Bronchial epithelial cell (primary cell): ENCODE measurements around the gene GRIA4. TPM values are rescaled to one million over a fixed set of nuclear protein-coding genes. Genes with fewer than 3 reads are reported as not detected.

Experiments
- DNase-seq: peaks from one replicate; pipeline ENCODE4 v3.0.0-alpha.2; 2010; ENCODE audit warnings: low read depth
- FAIRE-seq: peaks from 2 replicates; lab custom pipeline; 2011; peaks lifted over from hg19 to GRCh38; lab: Jason Lieb, UNC
- H3K27me3 ChIP-seq: 2 replicates; pipeline ENCODE4 v1.5.1; 2011; ENCODE audit warnings: low read length; ENCODE audit not compliant: control insufficient read depth, insufficient read depth
- H3K36me3 ChIP-seq: 2 replicates; pipeline ENCODE4 v1.5.1; 2011; ENCODE audit warnings: low read length; ENCODE audit not compliant: control insufficient read depth, insufficient read depth
- H3K4me3 ChIP-seq: 2 replicates; pipeline ENCODE4 v1.5.1; 2011; ENCODE audit warnings: mild to moderate bottlenecking, low read depth, low read length, control low read depth
- CTCF ChIP-seq: IDR thresholded peaks from 2 replicates; pipeline ENCODE4 v1.5.1; 2011; ENCODE audit warnings: mild to moderate bottlenecking, moderate library complexity, low read length, control low read depth, inconsistent platforms; ENCODE audit not compliant: insufficient read depth, severe bottlenecking
- total RNA-seq: library from RNA; depleted of rRNA; stranded (reverse); fragments of >200 nt; gene quantifications from 2 replicates; pipeline ENCODE4 v1.2.1, GENCODE V29; 2014

The GRIA4 gene
- total RNA-seq, 1 donor from 2014 or later = not detected

GRCh38 chr11:105738986-105739795 lies 129.3 kb downstream of the GRIA4 start:
- Histone ChIP-seq H3K4me3 (no peak overlapping the region), H3K36me3 (no peaks in the 10 kb centered on the region), H3K27me3 (no peaks in the 10 kb centered on the region)
- no peak for TF ChIP-seq CTCF
- FAIRE-seq (no peak), DNase-seq (no peak)

- Histone ChIP-seq H3K36me3 (no peaks in the 10 kb centered on the region), H3K27me3 (no peaks in the 10 kb centered on the region), H3K4me3 (no peak overlapping the region)
- DNase-seq (no peak), FAIRE-seq (no peak)
- TF ChIP-seq CTCF = no peak
Measured at GRCh38 chr11:105740164-105740903, 130.5 kb downstream of the GRIA4 start.

- no peak for DNase-seq
- FAIRE-seq = no peak
- no peak for TF ChIP-seq CTCF
Measured at GRCh38 chr11:105741488-105742020, 131.7 kb downstream of the GRIA4 start.

GRCh38 chr11:105754260-105754659 lies 144.4 kb downstream of the GRIA4 start:
- TF ChIP-seq CTCF = no peak
- no peak for DNase-seq
- Histone ChIP-seq H3K36me3 (no peaks in the 10 kb centered on the region), H3K4me3 (no peak overlapping the region), H3K27me3 (no peaks in the 10 kb centered on the region)
- FAIRE-seq = no peak

More at GRCh38 chr11:105741488-105742020, 131.7 kb downstream of the GRIA4 start:
- no peaks in the 10 kb centered on the region for H3K36me3 ChIP-seq
- no peak overlapping the region for H3K4me3 ChIP-seq
- no peaks in the 10 kb centered on the region for H3K27me3 ChIP-seq

GRCh38 chr11:105754716-105755115 lies 144.8 kb downstream of the GRIA4 start:
- DNase-seq (no peak), FAIRE-seq (no peak)
- H3K27me3 ChIP-seq = no peaks in the 10 kb centered on the region
- no peak overlapping the region for H3K4me3 ChIP-seq
- TF ChIP-seq CTCF = no peak
- no peaks in the 10 kb centered on the region for H3K36me3 ChIP-seq
